GM21381 (cell line): ENCODE results near the gene CARTPT.

Experiments used
- ATAC-seq: cut with Tn5 transposase; IDR thresholded peaks from one replicate; pipeline ENCODE4 v1.9.1; 2021; ENCODE audit warnings: mild to moderate bottlenecking, moderate library complexity; ENCODE audit not compliant: unreplicated experiment

The CARTPT gene

DNA sequence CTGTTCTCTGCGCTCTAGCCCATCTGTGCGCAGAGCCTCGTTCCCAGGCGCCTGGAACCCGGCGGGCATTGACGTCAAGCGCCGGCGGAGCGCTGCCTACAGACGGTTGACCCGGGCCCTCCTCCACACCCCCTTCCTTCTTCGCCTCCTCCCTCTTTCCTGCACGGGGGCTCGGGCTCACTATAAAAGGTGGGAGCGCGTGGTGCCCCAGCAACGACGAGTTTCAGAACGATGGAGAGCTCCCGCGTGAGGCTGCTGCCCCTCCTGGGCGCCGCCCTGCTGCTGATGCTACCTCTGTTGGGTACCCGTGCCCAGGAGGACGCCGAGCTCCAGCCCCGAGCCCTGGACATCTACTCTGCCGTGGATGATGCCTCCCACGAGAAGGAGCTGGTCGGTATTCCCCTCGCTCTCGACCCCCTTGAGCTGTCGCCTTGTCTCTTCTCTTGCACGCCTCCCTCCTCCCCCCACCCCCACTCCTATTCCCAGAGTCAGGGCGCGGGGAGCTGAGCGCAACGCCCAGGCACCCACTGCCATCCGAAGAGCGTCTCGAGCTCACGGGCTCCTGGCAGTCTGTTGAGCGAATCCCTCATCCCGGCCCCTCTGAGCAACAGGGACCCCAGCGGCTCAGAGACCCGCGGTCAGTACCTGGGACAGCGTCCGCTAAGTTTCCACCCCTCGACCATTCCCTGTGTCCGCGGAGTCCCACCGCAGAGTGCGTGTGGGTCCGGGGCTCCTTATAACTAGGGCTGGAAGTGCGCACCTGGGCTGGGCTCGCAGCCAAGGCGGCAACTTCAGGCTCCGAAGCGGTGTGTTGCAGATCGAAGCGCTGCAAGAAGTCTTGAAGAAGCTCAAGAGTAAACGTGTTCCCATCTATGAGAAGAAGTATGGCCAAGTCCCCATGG, at the start of gene CARTPT:
Gene CARTPT, plus strand, starts transcription at position 213 of the 902 bp plus-strand sequence. Its CDS starts 19 bp downstream, at position 232.
- ATAC-seq, result no peak

- ATAC-seq, result no peak
Measured at GRCh38 chr5:71677977-71678376, 41.1 kb upstream of the CARTPT start.

DNA sequence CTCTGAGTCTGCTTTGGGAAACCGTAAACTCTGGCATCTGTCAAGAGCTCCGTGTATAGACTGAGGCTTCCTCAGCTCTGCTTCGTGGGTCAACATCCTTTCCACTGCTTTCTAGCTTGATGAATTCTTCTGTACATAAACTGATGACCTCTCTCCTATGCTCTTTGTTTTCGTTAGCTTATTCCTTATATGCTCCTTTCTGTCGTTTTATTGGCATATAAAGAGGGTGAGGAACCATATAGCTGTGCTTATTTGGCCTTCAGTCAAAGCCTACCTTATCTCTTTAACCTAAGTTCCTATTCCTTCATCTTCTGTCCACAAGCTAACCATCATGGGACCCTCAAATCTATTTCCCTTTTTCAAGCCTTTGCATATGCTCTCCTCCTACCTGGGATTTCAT, 39.4 kb upstream of the CARTPT start:
- no peak for ATAC-seq

GRCh38 chr5:71680510-71680909, 38.6 kb upstream of the CARTPT start:
- ATAC-seq, result no peak

- ATAC-seq, result no peak
Measured at GRCh38 chr5:71681296-71681695, 37.8 kb upstream of the CARTPT start.

DNA sequence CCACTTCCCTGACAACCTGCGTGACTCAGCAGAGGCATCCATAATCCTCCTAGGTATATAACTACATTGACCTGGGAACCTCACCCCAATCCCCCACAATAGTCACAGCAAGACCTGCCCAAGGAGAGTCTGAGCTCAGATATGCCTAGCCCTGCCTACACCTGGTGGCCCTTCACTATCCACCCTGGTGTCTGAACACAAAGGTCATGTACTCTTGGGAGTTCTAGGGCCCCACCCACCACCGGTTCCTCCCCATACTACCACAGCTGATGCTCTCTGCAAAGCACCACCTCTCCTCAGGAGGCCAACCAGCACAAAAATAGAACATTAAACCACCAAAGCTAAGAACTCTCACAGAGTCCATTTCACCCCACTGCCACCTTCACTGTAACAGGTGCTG, 34.8 kb upstream of the CARTPT start:
- no peak for ATAC-seq

DNA sequence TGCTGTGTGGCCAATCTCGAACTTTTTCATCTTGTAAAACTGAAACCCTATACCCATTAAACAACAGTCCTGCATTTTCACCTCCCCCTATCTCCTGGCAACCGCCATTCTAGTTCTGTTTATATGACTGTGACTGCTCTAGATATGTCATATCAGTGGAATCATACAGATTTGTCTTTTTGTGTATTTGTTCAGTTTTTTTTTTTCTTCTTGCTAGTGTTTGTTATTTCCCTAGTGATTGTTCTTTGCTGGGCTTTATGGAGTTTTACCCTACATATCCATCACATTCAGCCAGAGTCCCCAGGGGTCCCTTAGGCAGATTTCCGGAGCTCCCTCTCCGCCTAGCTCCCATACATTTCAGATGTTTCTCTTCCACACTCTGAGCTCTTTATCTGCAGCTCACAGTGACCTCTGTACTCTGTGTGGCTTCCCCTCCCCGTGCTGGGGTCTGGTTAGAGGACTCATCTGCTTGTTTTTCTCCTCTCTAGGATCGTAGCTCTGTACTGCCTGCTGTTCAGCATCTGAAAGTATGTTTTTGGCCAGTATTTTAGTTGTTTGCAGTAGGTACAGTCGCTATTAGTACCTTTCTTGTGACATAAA, 25.1 kb upstream of the CARTPT start:
- ATAC-seq, result no peak

DNA sequence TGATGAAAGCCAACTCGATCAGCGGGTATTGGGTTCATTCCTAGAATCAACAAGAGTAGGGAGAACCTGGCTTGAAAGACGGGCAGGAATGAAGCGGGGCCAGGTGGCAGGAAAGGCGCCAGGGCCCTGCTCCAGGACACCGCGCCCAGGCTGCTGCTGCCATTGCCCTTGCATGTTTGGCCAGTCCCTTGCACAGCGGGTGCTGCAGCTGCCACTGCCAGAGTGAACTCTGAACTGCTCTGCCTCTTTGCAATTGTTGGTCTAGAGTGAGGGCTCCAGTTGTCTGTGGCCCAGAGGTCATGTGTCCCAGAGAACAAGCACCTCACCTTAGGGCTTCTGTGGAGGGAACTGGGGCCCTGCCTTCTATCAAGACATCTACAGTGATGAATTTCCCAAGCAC, 24.0 kb upstream of the CARTPT start:
- no peak for ATAC-seq

- no peak for ATAC-seq
Measured at GRCh38 chr5:71695595-71695994, 23.5 kb upstream of the CARTPT start.

DNA sequence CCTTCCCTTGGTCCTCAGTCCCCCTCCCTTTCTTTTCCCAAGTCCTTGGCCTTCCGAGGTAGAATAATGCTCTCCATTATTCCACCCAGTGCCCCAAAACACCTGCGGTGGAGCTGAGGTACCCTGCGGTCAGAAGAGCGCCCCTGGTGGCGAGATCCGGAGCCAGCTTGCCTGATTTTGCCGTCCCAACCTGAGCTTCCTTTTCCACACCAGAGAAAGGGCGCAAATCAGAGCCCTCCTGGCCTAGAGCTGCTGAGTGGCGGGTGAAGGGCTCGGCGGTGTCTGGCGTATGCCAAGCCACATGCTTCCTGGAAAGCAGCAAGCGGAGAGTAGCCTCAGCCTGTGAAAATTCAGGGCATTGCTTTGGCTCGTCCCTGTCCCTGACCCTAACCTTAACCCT, 21.1 kb upstream of the CARTPT start:
- ATAC-seq, result no peak

DNA sequence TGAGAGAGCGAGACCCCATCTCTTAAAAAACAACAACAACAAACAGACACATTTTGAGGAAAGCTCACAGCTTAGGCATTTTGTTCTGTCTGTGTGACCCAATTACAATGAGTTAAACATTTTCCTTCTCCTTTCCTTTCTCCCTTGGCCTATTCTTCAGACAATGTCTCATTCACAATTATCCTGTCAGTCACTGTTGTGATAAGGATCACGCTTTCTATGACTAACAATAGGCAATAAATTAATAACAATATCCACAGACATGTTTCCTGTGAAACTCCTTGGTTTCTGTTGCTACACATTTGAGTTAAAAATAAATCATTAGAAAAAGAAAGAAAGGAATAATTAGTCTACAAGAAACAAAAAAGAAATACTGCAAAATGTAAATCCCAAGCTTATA, 19.8 kb upstream of the CARTPT start:
- ATAC-seq, result no peak

DNA sequence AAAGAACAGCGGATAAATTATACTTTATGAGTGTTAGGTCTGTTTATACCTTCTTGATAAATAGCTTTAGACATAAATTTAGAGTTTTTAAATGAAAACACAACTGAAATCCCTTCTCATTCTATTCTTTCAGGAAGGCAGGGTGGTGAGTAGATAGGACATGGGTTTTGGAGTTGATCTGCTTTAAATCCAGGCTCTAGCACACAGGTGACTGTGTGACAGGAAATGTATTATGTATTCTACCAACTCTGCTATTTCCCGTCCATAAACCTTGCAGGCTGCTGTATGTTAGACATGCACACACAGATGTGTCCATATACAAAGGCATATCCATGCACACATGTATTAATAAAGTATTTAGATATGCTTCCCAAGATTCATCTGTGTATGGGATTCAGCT, 19.3 kb upstream of the CARTPT start:
- no peak for ATAC-seq

DNA sequence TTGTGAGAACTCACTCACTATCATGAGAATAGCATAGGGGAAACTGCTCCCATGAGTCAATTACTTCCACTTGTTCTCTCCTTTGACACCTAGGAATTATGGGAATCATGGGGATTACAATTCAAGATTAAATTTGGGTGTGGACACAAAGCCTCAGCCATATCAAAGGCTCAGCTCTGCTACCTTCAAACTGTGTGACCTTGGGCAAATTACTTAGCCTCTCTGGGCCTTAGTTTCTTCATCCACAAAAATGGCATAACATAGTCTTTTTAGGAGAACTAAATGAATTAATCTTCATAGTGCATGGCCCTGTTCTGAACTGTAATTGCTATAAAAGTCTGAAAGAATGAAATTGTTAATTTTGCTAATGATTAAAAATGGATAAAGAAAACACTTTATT, 18.3 kb upstream of the CARTPT start:
- ATAC-seq, result no peak

DNA sequence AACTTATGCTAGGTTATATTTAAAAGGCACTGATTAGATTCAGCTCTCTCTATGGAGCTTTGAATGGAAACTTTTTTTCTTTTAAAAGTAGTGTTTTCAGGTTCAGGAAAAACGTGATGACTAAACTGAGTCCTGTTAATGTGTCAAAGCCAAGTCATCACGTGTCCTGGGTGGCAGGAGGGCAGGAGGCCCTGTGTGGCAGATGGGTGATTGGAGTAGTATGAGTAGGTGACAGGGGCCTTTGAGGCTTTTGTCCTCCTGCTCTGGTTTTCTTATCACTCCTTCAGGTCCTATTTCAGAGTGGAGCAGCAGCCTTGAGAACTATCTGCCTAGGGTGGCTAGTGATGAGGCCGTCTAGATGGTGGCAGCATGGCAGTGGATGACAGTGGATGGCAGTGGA, 17.7 kb upstream of the CARTPT start:
- ATAC-seq, result no peak

DNA sequence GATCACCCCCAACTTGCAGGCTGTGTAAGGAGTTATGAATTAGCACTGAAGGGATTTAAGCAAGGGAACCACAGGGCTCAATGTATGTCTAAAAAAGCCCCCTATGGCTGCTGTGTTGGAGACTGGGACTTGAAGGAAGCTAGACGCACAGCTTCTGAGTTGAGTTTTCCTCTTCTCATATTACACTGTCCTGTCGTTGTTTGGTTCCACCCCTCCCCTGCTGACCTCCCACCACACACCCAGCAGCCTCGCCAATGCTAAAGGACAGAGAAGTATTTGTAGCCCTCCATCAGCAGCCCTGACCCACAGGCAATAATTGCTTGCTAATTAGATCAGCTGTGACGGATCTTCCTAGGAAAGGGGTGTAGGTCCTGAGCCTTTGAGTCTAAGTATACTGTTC, 15.1 kb upstream of the CARTPT start:
- no peak for ATAC-seq

GRCh38 chr5:71705421-71705820, 13.7 kb upstream of the CARTPT start:
- no peak for ATAC-seq

DNA sequence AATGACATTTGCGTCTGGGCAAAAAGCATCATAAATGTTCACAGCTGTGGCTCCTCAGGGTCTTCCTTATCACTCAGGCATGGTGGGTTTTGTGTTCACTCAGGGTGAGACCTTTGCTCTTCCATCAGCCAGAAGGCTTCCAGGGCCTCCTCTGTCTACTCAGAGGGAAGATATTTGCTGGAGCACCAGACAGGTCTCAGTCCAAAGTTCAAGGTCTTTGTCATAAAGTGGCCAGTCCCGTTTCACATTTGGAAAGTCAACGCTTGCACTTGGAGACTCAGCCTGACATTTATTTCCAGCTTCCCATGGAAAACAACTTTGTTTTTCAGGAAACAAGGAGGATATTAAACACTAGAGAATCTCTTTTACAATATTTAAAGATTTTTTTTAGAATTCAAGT, 12.2 kb upstream of the CARTPT start:
- no peak for ATAC-seq

- no peak for ATAC-seq
Measured at GRCh38 chr5:71711610-71712009, 7.5 kb upstream of the CARTPT start.

GRCh38 chr5:71714911-71715310, 4.2 kb upstream of the CARTPT start:
- no peak for ATAC-seq

GRCh38 chr5:71727978-71728377, 8.9 kb downstream of the CARTPT start:
- no peak for ATAC-seq

- ATAC-seq, result no peak
Measured at GRCh38 chr5:71731015-71731414, 11.9 kb downstream of the CARTPT start.

DNA sequence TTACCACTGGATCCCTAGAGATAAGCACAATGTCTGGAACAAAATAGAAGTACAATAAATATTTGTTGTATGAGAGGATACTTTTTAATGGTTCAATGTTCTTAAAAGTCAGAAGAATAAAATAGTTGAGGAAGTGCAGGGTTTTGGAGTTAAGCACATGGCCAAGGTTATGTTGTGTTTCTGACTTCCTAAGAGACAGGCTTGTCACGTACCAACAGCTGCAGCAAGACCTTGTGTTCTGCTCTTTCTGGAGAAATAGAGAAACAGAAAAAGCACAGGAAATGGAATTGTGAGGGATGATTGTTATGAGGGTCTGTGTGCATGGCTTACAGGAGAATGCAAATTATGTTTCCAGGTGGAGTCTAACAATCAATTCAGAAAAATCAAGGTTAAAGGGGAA, 12.9 kb downstream of the CARTPT start:
- no peak for ATAC-seq
